Omental fat pad (tissue), 4 donors: Measurements from ENCODE around the gene GJA3. TPM values are rescaled to one million over a fixed set of nuclear protein-coding genes. Genes with fewer than 3 reads are reported as not detected.
"Not testable (repeated sequence)": the region's sequence is repeated elsewhere in the genome, so short reads cannot be mapped to it uniquely, and the experiment has no call there.

ENCODE experiments used
- ATAC-seq: fragments of 150-250 bp; one replicate; pipeline ENCODE4 v1.9.1; 2016; ENCODE audit warnings: mild to moderate bottlenecking, moderate library complexity; ENCODE audit not compliant: low FRiP score
- DNase-seq: peaks from one replicate; pipeline ENCODE4 v3.0.0-alpha.2; 2019; ENCODE audit warnings: low spot score
- total RNA-seq, 4 donors: library from RNA; depleted of rRNA; stranded (reverse); fragments of >200 nt; gene quantifications; one replicate each; pipeline ENCODE4 v1.1.0, GENCODE V29; 2016
- TF ChIP-seq, protein P1 (sequence below), 3 donors: fragments of 450-650 bp; IDR thresholded peaks; one replicate each; pipeline ENCODE4 v1.5.1; 2016 to 2017; ENCODE audit warnings: antibody characterized with exemption in 3 of 3, mild to moderate bottlenecking in 3 of 3, moderate library complexity in 2 of 3

GJA3 gene
- total RNA-seq, 4 donors from 2014 or later: 0.19 to 1.6 (median 0.60) TPM; not detected in 1

GRCh38 chr13:20161275-20161950, 561 bp upstream of the GJA3 start:
- no peak for DNase-seq
- peak; percentile 30 for ATAC-seq
- TF ChIP-seq, protein P1, sequence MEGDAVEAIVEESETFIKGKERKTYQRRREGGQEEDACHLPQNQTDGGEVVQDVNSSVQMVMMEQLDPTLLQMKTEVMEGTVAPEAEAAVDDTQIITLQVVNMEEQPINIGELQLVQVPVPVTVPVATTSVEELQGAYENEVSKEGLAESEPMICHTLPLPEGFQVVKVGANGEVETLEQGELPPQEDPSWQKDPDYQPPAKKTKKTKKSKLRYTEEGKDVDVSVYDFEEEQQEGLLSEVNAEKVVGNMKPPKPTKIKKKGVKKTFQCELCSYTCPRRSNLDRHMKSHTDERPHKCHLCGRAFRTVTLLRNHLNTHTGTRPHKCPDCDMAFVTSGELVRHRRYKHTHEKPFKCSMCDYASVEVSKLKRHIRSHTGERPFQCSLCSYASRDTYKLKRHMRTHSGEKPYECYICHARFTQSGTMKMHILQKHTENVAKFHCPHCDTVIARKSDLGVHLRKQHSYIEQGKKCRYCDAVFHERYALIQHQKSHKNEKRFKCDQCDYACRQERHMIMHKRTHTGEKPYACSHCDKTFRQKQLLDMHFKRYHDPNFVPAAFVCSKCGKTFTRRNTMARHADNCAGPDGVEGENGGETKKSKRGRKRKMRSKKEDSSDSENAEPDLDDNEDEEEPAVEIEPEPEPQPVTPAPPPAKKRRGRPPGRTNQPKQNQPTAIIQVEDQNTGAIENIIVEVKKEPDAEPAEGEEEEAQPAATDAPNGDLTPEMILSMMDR (IDR thresholded peaks at IDR 0.05): no peak

- peak; percentile 33 for ATAC-seq
- TF ChIP-seq, protein P1 (IDR thresholded peaks at IDR 0.05): no peak
- DNase-seq: no peak
Observed at GRCh38 chr13:20159646-20160305, 1.1 kb downstream of the GJA3 start.

DNA sequence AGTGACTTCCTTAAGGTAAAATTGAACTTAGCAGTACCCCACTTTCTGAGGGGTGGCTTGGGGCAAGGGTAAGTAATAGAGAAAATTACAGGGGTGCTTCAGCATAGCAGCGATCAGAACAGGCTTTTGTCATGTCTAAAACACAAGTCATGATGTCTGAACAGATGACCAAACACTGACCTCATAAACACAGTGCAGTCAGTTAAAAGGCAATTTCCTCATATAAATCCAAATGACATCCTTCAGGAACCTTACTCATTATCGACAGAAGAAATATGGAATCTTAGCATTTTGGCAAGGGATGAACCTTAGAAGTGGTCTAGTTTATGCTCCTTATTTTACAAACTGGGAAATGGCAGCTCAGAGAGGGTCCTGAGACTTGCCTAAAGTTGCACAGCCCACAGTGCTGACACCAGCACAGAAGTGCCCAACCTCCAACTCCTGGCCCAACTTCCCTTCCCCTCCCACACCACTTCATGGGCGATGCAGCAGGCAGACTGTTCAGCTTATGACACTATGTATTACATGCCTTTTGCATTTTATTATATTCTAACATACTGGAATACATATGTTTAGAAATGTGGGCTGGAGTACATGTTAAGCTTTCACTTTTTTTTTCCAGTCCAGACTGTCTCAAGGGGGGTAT, 3.6 kb downstream of the GJA3 start:
- ATAC-seq (no peak), DNase-seq (no peak)
- TF ChIP-seq, protein P1 (IDR thresholded peaks at IDR 0.05): no peak

- TF ChIP-seq, protein P1 (IDR thresholded peaks at IDR 0.05): no peak
- DNase-seq: no peak
- no peak for ATAC-seq
Observed at GRCh38 chr13:20156702-20157101, 4.2 kb downstream of the GJA3 start.

DNA sequence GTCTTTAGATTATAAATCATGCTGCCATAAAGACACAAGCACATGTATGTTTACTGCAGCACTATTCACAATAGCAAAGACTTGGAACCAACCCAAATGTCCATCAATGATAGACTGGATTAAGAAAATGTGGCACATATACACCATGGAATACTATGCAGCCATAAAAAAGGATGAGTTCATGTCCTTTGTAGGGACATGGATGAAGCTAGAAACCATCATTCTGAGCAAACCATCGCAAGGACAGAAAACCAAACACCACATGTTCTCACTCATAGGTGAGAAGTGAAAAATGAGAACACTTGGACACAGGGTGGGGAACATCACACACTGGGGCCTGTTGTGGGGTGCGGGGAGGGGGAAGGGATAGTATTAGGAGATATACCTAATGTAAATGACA, 7.6 kb downstream of the GJA3 start:
- not testable (repeated sequence) for DNase-seq, ATAC-seq

- TF ChIP-seq, protein P1 (IDR thresholded peaks at IDR 0.05): no peak
- ATAC-seq: no peak
Observed at GRCh38 chr13:20151612-20152011, 9.2 kb downstream of the GJA3 start.

DNA sequence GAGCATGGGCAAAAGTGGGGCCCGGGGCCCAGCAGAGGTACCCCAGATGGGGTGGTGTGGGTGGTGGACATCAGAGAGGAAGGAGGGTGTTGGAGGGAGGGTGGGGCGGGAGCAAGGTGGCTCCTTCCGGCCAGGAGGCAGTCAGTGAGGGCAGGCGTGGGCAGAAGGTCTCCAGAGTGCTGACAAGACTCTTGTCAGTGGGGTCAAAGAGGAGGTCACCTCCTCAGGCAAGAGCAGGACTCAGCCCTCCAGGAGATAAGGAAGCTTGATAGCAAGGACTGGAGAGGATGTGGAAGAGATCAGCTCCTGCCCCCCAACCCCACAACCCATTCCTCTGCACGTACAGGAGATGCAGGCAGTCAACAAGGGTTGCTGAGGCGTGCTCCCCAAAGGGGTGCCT, 9.8 kb downstream of the GJA3 start:
- DNase-seq (no peak), ATAC-seq (no peak)
- TF ChIP-seq, protein P1 (IDR thresholded peaks at IDR 0.05): no peak

More at GRCh38 chr13:20151612-20152011, 9.2 kb downstream of the GJA3 start:
- DNase-seq: no peak
